Nephron progenitor cell (in vitro differentiated cells): ENCODE measurements around the gene KRTAP13-1.

Experiments used
- DNase-seq: peaks from one replicate; pipeline ENCODE4 v3.0.0; 2021
- H3K27ac Mint-ChIP-seq: 2 replicates; pipeline ENCODE4 v1.8.0; 2021; ENCODE audit warnings: mild to moderate bottlenecking, moderate library complexity, mixed read lengths
- H3K27me3 Mint-ChIP-seq: 2 replicates; pipeline ENCODE4 v1.8.0; 2021; ENCODE audit warnings: mild to moderate bottlenecking, low read depth, mixed read lengths; ENCODE audit not compliant: poor library complexity
- H3K36me3 Mint-ChIP-seq: 2 replicates; pipeline ENCODE4 v1.8.0; 2021; ENCODE audit warnings: low read depth, mixed read lengths
- H3K4me1 Mint-ChIP-seq: 2 replicates; pipeline ENCODE4 v1.8.0; 2021; ENCODE audit warnings: mixed read lengths
- H3K4me3 Mint-ChIP-seq: 2 replicates; pipeline ENCODE4 v1.8.0; 2021; ENCODE audit warnings: mild to moderate bottlenecking, moderate library complexity, mixed read lengths
- H3K9me3 Mint-ChIP-seq: 2 replicates; pipeline ENCODE4 v1.8.0; 2021; ENCODE audit warnings: mild to moderate bottlenecking, moderate library complexity, mixed read lengths
- CTCF ChIP-seq: fragments of 200-600 bp; sonication (generic); IDR thresholded peaks from 2 replicates; pipeline ENCODE4 v1.5.0; 2021; ENCODE audit warnings: antibody characterized with exemption

Gene KRTAP13-1

GRCh38 chr21:30355906-30356305 is 39.9 kb upstream of the KRTAP13-1 start:
- H3K36me3 Mint-ChIP-seq, result no peaks in the 10 kb centered on the region
- DNase-seq, result no peak
- TF ChIP-seq CTCF, result no peak
- H3K9me3 Mint-ChIP-seq, result peaks cover 8% of the 10 kb centered on the region
- peaks cover 5% of the 10 kb centered on the region for H3K27me3 Mint-ChIP-seq
- no peak overlapping the region for H3K27ac Mint-ChIP-seq
- H3K4me3 Mint-ChIP-seq, result no peak overlapping the region
- H3K4me1 Mint-ChIP-seq, result no peaks in the 10 kb centered on the region

- Mint-ChIP-seq H3K4me3 (no peak within 1 kb of the TSS), H3K9me3 (peaks cover 13% of the 10 kb centered on the region), H3K4me1 (no peaks in the 10 kb centered on the region), H3K36me3 (no peaks in the 10 kb centered on the region), H3K27me3 (peaks cover 12% of the 10 kb centered on the region), H3K27ac (no peak within 1 kb of the TSS)
- TF ChIP-seq CTCF, result no peak
- no peak for DNase-seq
Measured at GRCh38 chr21:30372139-30372770, 23.6 kb upstream of the KRTAP13-1 start, which contains the start of gene KRTAP13-2. KRTAP13-2 (minus strand) TSS chr21:30372271; CDS start chr21:30372213, 58 bp downstream.

DNA sequence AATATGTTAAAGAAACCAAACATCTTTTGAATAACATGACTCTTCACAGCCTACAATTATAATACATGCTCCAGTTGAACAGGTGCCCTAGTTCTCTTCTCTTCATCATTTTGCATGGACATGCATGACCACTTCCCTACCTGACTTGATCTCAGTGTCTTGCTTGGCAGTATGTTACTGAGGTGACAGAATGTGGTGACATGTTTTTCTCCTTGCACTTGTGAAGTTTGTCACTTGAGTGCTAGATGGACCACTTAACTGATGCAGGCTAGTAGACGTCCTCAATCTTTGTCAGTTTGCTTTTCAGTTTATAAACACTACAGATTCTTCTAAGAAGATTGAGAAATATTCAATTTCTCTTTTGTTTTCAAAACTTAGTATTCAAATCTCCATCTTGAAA is 13.6 kb upstream of the KRTAP13-1 start:
- no peak for TF ChIP-seq CTCF
- Mint-ChIP-seq H3K27me3 (peaks cover 6% of the 10 kb centered on the region), H3K4me1 (no peaks in the 10 kb centered on the region), H3K27ac (no peak overlapping the region), H3K36me3 (no peaks in the 10 kb centered on the region), H3K4me3 (no peak overlapping the region), H3K9me3 (peaks cover 5% of the 10 kb centered on the region)
- no peak for DNase-seq

- no peak for DNase-seq
- no peak for TF ChIP-seq CTCF
- Mint-ChIP-seq H3K27ac (no peak overlapping the region), H3K4me3 (no peak overlapping the region), H3K36me3 (peaks cover 4% of the 10 kb centered on the region), H3K9me3 (peaks cover 18% of the 10 kb centered on the region), H3K27me3 (peaks cover 4% of the 10 kb centered on the region), H3K4me1 (no peaks in the 10 kb centered on the region)
Measured at GRCh38 chr21:30391492-30392025, 4.3 kb upstream of the KRTAP13-1 start.

GRCh38 chr21:30408782-30409494 is 13.1 kb downstream of the KRTAP13-1 start:
- Mint-ChIP-seq H3K4me3 (peak overlapping the region; percentile 11), H3K9me3 (peaks cover 49% of the 10 kb centered on the region), H3K27ac (peak overlapping the region; percentile 76), H3K36me3 (peaks cover 15% of the 10 kb centered on the region), H3K27me3 (no peaks in the 10 kb centered on the region), H3K4me1 (no peaks in the 10 kb centered on the region)
- TF ChIP-seq CTCF, result peak; percentile 29
- DNase-seq, result peak; percentile 27
